HG02852 (cell line): ENCODE measurements around the gene TRPT1.
A peak's percentile ranks its signal among the peaks of the same experiment; 100 is the strongest.

Experiments used
- ATAC-seq: cut with Tn5 transposase; IDR thresholded peaks from one replicate; pipeline ENCODE4 v1.9.1; 2021; ENCODE audit warnings: mild to moderate bottlenecking, moderate library complexity; ENCODE audit not compliant: unreplicated experiment

The TRPT1 gene

DNA sequence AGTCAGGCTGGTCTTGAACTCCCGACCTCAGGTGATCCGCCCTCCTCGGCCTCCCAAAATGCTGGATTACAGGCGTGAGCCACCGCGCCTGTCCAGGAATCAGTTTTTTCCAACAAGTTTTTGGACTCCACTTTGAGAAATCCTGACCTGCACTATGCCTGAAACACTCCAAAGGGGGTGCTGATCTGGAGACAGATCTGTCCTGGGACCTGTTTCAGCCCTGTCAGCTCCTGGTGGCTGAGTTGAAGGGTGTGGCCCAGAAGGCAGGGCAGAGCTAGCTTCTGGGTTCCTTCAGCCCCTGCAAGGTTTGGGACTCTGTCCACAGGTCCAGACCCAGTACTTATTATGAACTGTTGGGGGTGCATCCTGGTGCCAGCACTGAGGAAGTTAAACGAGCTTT is 5.6 kb upstream of the TRPT1 start:
- no peak for ATAC-seq

DNA sequence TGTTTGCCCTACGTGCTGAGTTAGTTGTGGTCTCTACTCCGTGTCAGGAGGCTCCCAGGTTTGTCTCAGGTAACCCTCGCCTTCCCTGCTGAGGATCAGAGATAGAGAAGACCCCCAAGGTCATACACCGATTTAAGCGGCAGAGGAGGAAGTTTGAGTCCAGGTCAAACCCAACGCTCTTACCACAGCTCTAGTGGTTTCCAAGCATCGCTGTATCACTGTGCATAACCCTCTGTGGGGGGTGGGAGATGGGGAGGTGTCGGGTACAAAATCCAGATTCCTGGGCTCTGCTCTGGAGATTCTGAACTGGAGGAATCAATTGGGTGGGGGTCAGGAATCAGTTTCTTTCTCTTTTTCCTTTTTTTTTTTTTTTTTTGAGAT is 5.0 kb upstream of the TRPT1 start:
- ATAC-seq, result no peak

DNA sequence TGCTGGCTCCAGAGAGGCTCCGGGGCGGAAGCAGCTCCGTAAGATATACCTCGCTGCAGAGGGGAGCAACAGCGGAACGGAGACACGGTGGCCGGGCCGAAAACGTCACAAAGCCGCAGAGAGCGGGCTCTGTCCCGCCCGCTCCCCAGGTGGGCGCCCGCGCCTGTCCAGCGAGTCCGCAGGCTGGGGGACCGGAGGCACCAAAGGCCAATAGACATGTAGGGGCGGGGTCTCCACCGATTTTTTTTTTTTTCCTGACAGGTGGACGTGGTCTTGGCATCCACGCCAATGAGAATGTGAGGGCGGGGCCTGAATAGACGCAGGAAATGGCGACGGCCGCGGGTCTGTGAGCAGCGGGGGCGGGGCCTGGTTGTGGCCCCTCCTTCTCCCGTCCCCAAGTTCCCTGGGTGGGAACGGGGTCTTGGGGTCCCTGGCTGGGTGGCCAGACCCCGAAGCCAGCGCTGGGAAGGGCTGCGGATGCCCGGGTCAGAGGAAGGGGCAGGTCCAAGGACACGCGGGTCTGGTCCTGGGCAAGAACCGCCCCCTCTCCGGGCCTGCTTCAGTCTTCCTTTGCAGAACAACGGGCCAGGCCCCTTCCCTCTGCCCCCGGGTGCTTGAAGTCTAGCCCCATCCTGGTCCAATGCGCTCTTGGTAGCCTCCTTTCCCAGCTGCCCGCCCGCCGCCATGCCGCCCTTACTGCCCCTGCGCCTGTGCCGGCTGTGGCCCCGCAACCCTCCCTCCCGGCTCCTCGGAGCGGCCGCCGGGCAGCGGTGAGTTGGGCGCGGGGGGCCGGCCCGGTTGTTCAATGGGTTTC is 4.4 kb upstream of the TRPT1 start, which contains the start of gene DNAJC4:
TSS of gene DNAJC4 (plus strand) at position 378 of the 814 bp plus-strand sequence. CDS start at position 685, 307 bp downstream.
- peak; percentile 42 for ATAC-seq

GRCh38 chr11:64229744-64230170 is 3.8 kb upstream of the TRPT1 start:
- no peak for ATAC-seq

DNA sequence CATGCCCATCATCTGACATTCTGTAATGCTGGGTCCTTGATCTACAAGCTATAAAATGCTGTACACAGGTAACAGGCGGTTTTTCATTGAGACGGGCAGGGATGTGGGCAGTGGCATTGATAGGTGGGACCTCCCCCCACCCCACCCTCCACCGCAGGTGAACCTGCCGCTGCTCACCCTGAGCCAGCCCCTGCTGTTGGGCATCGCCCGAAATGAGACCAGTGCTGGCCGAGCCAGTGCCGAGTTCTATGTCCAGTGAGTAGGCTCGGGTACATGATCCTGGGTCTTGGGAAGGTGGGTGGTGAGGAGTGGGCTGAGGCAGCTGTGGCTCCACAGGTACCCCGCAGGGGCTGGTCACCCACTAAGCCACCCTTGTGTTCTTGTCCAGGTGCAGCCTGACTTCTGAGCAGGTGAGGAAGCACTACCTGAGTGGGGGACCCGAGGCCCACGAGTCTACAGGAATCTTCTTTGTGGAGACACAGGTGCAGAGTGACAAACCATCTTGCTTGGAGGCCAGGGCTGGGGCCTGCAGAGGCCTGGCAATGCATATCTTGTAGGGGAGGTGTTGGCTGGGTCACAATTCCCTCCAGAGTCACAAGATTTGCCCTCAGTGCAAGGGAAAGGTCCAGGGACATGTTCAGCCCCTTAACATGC is 3.2 kb upstream of the TRPT1 start:
- no peak for ATAC-seq

GRCh38 chr11:64227405-64227956 is 1.5 kb upstream of the TRPT1 start:
- ATAC-seq, result no peak

DNA sequence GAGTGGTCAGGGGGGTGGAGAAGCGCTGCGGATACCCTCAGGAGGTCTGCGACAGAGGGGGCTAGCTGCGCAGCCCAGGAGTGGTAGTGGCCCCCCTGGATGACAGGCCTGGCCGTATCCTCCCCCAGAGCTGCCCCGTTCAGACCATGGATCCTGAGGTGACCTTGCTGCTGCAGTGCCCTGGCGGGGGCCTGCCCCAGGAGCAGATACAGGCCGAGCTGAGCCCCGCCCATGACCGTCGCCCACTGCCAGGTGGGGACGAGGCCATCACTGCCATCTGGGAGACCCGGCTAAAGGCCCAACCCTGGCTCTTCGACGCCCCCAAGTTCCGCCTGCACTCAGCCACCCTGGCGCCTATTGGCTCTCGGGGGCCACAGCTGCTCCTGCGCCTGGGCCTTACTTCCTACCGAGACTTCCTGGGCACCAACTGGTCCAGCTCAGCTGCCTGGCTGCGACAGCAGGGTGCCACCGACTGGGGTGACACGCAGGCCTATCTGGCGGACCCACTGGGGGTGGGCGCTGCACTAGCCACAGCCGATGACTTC is 593 bp upstream of the TRPT1 start:
- no peak for ATAC-seq

DNA sequence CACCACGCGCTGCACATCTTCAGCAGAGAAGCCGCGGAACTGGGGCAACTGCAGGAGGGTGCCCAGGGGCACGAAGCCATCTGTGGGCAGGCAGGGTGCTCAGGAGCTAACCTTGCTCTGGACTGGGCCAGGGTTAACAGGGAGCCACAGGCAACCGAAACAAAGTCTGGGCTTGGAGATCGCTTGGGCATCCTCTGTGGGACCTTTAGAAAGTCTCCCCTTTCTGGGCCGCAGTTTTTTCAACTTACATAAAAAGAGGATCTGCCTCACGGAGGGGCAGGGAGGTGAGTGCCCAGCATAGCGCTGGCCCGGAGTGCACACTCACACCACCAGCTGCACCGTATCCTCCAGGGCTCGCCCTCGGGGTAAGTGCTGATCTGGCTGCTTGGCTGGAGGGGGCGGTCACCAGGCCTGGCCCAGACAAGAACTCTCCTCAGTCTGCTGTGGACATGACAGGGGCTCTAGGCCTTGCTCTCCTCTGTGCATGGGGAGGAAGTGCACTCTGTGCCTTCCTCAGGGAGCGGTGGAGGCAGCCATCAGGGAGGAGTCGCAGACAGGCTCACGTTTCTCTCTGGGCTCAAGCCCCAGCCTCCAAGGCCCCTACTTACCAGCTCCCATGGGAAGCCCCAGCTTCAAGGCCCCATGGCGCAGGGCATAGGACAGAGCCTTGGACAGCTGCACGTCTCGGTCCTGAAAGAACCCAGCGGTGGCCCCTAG is 937 bp downstream of the TRPT1 start:
- ATAC-seq, result no peak

DNA sequence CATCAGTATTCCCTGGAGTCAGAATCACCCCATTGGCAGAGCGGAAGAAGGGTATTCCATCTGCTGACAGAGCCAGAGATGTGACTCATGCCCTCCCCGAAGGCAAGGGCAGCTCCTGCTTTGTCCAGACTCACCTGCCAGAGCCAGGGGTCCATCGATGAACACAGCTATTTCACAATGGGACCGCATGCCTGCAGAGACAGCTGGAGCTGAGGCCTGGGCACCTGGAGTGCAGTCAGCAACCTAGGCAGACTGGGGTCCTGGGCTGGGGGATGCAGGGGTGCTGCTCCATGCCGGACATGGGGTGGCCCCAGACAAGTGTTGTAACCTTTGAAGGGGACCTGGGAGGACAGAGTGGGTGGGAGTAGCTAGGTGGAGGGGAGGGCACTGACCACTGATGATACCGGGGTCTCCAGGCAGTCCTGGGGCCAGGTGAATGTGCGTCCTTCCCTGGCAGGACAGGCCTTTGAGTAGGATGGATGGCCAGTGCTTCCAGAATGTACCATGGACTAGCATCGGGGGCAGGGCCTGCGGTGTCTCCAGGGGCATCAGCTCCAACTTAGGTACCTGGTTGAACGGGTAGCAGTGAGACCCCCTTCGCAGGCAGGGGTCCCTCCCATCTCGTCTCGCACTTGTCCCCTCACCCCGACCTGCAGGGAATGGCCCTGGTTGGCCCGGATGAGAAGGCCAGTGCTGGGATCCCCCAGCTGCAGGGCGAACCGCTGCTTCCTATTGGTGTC is 1.7 kb downstream of the TRPT1 start:
- no peak for ATAC-seq

DNA sequence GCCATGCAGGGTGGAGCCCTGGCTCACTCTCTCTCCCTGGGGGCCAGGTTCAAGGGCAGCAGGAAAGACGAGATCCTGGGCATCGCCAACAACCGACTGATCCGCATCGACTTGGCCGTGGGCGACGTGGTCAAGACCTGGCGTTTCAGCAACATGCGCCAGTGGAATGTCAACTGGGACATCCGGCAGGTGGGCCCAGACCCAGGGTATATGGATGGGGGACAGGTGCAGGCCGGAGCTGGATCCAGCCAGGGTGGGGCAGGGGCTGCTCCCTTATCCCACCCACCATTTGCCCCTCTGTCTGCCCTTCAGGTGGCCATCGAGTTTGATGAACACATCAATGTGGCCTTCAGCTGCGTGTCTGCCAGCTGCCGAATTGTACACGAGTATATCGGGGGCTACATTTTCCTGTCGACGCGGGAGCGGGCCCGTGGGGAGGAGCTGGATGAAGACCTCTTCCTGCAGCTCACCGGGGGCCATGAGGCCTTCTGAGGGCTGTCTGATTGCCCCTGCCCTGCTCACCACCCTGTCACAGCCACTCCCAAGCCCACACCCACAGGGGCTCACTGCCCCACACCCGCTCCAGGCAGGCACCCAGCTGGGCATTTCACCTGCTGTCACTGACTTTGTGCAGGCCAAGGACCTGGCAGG is 2.9 kb downstream of the TRPT1 start:
- ATAC-seq, result no peak

GRCh38 chr11:64222651-64223000 is 3.4 kb downstream of the TRPT1 start:
- no peak for ATAC-seq

DNA sequence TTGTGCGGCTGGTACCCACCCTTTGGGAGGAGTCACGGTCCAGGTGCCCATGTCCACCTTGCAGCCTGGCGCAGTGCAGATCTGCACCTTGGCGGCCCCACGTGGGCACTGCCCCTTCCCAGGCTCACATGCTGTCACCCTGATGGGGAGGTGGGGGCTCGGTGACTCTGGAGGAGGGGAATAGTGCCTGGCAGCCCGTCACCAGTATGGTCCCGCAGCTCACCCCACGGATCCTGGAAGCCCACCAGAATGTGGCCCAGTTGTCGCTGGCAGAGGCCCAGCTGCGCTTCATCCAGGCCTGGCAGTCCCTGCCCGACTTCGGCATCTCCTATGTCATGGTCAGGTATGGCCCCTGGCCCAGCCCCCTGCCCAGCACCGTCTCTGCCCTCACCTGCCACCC is 5.2 kb downstream of the TRPT1 start:
- ATAC-seq, result no peak

DNA sequence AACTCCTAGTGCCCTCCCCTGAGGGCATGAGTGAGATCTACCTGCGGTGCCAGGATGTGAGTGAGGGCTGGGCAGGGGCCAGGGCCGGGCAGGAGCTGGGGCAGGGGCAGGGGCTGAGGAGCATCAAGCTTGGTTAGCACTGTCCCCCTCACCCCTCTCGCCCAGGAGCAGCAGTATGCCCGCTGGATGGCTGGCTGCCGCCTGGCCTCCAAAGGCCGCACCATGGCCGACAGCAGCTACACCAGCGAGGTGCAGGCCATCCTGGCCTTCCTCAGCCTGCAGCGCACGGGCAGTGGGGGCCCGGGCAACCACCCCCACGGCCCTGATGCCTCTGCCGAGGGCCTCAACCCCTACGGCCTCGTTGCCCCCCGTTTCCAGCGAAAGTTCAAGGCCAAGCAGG is 5.7 kb downstream of the TRPT1 start:
- no peak for ATAC-seq

GRCh38 chr11:64219755-64220154 is 6.2 kb downstream of the TRPT1 start:
- no peak for ATAC-seq

- no peak for ATAC-seq
Measured at GRCh38 chr11:64219354-64219684, 6.7 kb downstream of the TRPT1 start.

DNA sequence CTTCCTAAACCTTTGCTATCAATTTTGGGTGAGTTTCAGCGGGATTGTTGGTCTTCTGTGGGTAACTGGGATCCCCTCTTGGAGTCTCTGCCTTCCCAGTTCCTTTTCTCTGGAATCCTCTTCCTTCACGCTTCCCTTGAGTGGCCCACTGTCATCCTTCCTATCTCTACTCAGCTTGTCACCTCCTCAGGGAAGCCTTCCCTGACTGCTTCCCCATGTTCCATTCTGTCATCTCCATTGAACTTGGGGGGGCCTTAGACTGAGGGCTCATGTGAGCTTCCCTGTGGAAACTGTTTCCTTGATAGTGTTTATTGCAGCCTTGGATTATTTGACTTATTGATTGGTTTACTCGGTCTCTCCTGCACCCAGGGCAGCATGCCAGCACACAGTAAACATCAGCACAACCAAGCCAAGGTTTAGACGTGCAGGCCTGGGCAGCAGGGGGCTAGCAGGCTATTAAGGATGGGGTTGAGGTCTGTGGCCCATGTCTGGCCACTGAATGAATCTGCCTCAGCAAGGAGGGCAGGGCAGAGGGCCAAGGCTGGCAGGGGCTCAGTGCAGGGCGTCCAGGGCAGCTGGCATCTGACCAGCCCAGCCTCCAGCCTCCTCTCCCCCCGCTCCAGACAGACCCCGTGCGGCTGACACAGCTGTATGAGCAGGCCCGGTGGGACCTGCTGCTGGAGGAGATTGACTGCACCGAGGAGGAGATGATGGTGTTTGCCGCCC is 7.2 kb downstream of the TRPT1 start:
- no peak for ATAC-seq

GRCh38 chr11:64216879-64217278 is 9.1 kb downstream of the TRPT1 start:
- ATAC-seq, result no peak

DNA sequence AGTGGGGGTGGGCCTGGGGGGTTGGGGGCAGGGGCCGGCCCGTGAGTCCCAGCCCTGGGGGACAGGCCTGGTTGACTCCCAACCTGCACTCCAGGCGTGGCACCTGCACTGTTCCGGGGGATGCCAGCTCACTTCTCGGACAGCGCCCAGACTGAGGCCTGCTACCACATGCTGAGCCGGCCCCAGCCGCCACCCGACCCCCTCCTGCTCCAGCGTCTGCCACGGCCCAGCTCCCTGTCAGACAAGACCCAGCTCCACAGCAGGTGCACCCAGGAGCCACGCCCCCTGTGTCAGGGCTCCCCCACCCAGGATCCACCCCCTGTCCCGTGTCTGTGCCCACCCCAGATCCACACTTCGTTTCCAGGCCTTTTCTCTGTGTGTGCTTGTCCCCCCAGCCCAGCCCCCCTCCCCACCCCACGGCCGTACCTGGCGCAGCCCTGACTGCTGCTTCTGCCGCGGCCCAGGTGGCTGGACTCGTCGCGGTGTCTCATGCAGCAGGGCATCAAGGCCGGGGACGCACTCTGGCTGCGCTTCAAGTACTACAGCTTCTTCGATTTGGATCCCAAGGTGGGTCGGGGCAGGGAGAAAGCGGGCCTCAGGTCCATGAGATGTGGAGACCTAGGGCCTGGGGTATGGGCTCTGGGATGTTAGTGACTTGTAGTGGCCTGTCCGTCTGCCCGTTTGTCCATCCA is 14.7 kb downstream of the TRPT1 start:
- ATAC-seq, result no peak
